Midbrain (tissue), 1 donor: ENCODE results near the gene LIN7C.

Experiments used
- DNase-seq: peaks from one replicate; lab custom pipeline; 2025; lab: John Stamatoyannopoulos, UW

The LIN7C gene

GRCh38 chr11:27509908-27510307 lies 3.3 kb upstream of the LIN7C start:
- no peak for DNase-seq

- no peak for DNase-seq
These were observed 1.2 kb upstream of the LIN7C start for GRCh38 chr11:27507557-27508322.

- DNase-seq: no peak
These were observed 788 bp downstream of the LIN7C start for GRCh38 chr11:27505781-27506180.

- no peak for DNase-seq
These were observed 2.4 kb downstream of the LIN7C start for GRCh38 chr11:27504205-27504604.

GRCh38 chr11:27501100-27501499 lies 5.5 kb downstream of the LIN7C start:
- DNase-seq: no peak

GRCh38 chr11:27497911-27498310 lies 8.7 kb downstream of the LIN7C start:
- no peak for DNase-seq

DNA sequence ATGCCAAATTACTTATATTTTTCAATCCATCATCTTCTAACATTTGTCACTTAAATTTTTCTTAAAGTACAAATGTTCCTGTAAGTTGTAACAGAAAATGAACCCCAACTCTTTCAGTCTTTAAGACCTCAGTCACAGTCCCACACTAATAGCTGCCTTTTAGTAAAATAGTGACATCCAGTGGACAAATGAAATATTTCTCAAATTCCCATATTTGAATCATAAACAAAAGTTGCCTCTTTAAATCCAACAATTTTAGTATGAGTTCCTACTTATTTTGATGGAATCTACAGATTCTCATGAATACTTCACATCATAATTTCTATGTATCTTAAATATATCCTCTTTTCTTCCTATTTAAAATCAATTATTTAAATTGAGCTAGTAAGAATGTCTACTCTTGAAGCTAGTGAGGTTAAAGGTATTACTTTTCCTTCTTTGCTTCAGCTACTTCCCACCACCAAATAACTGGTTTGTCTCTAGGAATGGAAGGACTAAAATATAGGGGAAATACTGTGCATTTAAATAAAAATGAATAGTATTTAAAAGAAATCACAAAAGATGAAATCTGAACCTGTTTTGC lies 9.2 kb downstream of the LIN7C start:
- peak; percentile 53 for DNase-seq

DNA sequence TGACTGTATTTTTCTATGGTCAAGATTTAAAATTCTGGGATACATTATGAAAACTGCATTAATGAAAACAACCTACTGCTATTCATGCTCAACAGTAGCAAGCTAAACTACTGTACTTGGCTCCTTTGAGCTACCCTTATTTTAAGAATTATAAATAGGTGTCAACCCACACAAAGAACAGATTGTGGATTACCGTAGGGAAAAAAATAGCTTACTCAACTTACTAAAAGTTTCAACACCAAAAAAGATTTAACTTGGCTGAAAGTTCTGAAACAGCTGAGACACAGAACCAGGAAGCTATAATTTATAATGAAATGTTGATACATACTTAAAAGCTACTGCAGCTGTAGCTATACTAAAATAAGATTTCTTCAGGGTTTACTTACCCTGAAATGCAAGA lies 10.1 kb downstream of the LIN7C start:
- DNase-seq: no peak

DNA sequence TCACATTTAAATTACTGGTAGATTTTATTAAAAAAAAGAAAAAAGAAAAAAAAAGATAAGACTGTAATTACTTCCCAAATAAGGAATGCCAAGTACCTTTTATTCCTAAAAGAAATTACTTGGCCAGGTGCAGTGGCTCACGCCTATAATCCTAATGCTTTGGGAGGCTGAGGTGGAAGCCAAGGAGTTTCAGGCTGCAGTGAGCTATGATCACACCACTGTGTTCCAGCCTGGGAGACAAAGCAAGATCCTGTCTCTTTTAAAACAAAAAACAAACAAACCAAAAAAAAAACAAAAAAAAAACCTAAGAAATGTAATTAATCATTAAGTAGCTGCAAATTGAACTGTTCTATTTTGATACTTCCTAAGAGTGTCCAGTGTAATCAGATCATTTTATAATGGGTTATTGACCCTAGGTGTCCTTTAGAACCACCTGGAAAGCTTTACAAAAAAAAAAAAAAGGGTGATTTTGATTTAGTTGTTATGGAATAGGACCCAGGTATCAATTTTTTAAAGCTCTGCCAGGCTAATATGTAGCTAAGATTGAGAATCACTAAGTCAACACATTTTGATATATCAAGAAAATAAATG lies 10.8 kb downstream of the LIN7C start:
- no peak for DNase-seq

GRCh38 chr11:27489092-27489491 lies 17.5 kb downstream of the LIN7C start:
- DNase-seq: no peak

GRCh38 chr11:27487706-27488105 lies 18.9 kb downstream of the LIN7C start:
- no peak for DNase-seq

DNA sequence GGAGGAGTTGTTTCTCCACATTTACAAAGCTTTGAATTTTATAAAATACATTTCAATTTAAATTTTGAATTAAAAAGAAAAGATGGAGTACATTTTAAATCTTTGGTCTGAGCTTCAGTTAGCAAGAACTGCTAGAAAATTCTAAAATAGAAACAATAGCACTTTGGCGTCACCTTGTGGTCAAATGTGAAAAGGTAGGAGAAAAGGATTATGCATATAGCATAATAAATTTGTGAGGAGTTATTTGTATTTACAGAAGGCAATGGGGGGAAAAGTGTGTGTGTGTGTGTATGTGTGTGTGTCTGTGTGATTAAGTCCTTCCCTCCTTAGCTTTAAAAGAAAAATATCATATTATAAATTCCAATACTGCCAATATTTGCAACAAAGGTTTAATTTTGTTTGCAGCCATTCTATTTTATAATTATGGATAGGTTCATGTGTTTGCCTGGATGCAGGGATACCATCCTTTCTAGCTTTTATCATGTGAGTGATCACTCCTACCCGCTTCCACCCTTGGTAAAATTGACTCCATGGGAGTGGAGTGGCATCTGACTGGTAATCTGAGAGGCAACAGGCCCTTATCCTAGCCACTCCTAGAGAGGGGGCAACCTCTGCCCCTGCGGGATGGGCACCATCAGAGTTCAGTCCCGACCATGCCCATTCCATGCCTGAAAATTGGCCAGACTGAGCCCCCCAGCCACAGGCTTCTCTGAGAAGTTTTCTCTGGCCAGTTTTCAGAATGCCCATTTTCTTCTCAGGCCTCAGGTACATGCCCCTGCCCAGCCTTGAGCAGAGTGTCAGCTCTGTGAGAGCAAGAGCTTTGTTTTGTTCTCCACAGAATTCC lies 20.4 kb downstream of the LIN7C start:
- peak; percentile 82 for DNase-seq

- DNase-seq: no peak
These were observed 23.8 kb downstream of the LIN7C start for GRCh38 chr11:27482793-27483192.

DNA sequence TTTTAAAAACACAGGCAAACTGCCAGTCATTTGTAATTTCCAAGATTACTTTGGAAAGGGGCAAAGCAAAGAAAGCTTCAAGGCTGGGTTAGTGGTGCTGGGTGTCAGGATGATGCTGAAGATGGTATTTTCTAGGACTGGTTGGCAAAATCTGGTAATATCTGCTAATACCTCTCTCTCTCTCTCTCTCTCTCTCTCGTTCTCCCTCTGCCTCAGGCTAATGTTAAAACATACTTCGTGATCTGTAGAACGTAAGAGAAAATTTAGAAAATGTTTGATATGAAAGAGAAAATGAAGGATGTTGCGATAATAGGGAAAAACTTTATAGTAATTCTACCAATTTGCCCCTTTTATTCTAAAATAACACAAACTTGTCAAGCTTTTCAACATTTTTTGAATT lies 24.6 kb downstream of the LIN7C start:
- DNase-seq: no peak

GRCh38 chr11:27477831-27478230 lies 28.7 kb downstream of the LIN7C start:
- no peak for DNase-seq

GRCh38 chr11:27477243-27477642 lies 29.3 kb downstream of the LIN7C start:
- no peak for DNase-seq

DNA sequence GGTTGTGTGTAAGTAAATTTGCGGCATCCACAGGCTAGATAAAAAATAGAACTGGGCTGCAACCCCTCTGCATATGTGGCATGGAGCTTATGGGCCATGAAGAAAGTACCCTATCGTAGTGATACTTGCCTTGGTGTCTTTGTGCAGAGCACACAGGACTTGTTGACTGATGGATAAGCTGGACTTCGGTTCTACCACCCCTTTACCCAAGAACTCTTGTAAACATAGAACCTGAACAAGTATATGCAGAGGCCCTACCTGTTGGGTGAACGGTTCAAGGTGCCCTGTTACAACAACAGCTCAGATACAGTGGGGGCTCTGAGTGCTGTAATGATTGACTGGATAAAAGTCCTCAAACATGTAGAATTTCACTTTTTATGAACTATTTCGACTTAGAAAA lies 30.9 kb downstream of the LIN7C start:
- no peak for DNase-seq

GRCh38 chr11:27473017-27473406 lies 33.6 kb downstream of the LIN7C start:
- peak; percentile 52 for DNase-seq

- DNase-seq: peak; percentile 88
These were observed 34.1 kb downstream of the LIN7C start, which contains the start of gene LGR4 for GRCh38 chr11:27472398-27473016. TSS of gene LGR4 (minus strand) at chr11:27472790. CDS start at chr11:27472302, 488 bp downstream.

GRCh38 chr11:27471589-27472397 lies 34.8 kb downstream of the LIN7C start:
- peak; percentile 53 for DNase-seq
